Measurements from ENCODE around the gene RTN4RL1. TPM values are rescaled to one million over a fixed set of nuclear protein-coding genes. Genes with fewer than 3 reads are reported as not detected.

Gene RTN4RL1
- total RNA-seq, 1 donor = 0.43 TPM

- H3K4me3 ChIP-seq (ENCODE audit: low read depth, low read length) = no peak overlapping the region
- DNase-seq (ENCODE audit: low read depth) = no peak
- no peak for TF ChIP-seq CTCF (IDR thresholded peaks at IDR 0.05; ENCODE audit: insufficient read depth, low read depth, low read length)
Measured at GRCh38 chr17:1947229-1947742, 77.8 kb downstream of the RTN4RL1 start.

GRCh38 chr17:1946021-1946932 is 78.9 kb downstream of the RTN4RL1 start:
- TF ChIP-seq CTCF (IDR thresholded peaks at IDR 0.05; ENCODE audit: insufficient read depth, low read depth, low read length) = no peak
- H3K4me3 ChIP-seq (ENCODE audit: low read depth, low read length) = no peak overlapping the region
- DNase-seq (ENCODE audit: low read depth) = no peak

GRCh38 chr17:1945621-1946020 is 79.5 kb downstream of the RTN4RL1 start:
- no peak for TF ChIP-seq CTCF (IDR thresholded peaks at IDR 0.05; ENCODE audit: insufficient read depth, low read depth, low read length)
- no peak overlapping the region for H3K4me3 ChIP-seq (ENCODE audit: low read depth, low read length)
- no peak for DNase-seq (ENCODE audit: low read depth)

- no peak overlapping the region for H3K4me3 ChIP-seq (ENCODE audit: low read depth, low read length)
- no peak for DNase-seq (ENCODE audit: low read depth)
- no peak for TF ChIP-seq CTCF (IDR thresholded peaks at IDR 0.05; ENCODE audit: insufficient read depth, low read depth, low read length)
Measured at GRCh38 chr17:1943436-1943831, 81.7 kb downstream of the RTN4RL1 start.

GRCh38 chr17:1942666-1943435 is 82.3 kb downstream of the RTN4RL1 start:
- H3K4me3 ChIP-seq (ENCODE audit: low read depth, low read length) = no peak overlapping the region
- no peak for DNase-seq (ENCODE audit: low read depth)
- TF ChIP-seq CTCF (IDR thresholded peaks at IDR 0.05; ENCODE audit: insufficient read depth, low read depth, low read length) = no peak

- H3K4me3 ChIP-seq (ENCODE audit: low read depth, low read length) = no peak overlapping the region
- TF ChIP-seq CTCF (IDR thresholded peaks at IDR 0.05; ENCODE audit: insufficient read depth, low read depth, low read length) = no peak
- no peak for DNase-seq (ENCODE audit: low read depth)
Measured at GRCh38 chr17:1942066-1942365, 83.1 kb downstream of the RTN4RL1 start.
